Loucy (cell line): ENCODE results near the gene ELL2.

Experiments
- EZH2phosphoT487 ChIP-seq: fragments of 200-600 bp; IDR thresholded peaks from 2 replicates; pipeline ENCODE4 v1.6.1; 2018; ENCODE audit warnings: antibody characterized with exemption, mild to moderate bottlenecking, moderate library complexity, borderline replicate concordance
- TF ChIP-seq, protein P1 (sequence below): fragments of 200-600 bp; sonication (generic); conservative IDR thresholded peaks from 2 replicates; pipeline ENCODE4 v1.5.1; 2014; ENCODE audit warnings: mild to moderate bottlenecking, antibody characterized with exemption, low read length

DNA sequence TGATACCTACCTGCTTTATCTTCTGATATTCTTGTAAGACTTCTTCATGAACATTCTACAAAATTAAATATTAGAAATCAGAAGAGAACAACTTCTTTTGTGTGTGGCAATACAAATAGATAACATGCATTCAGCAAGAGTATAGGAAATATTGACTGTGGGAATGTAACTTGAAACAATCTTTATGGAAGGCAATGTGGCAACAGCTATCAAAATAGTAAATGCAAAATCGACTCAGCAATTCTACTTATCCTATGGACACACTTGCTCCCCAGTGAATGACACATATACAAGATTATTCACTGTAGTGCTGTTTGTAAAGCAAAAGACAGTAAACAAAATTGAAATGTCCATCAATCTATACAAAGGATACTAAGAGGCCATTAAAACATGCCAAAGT is 72.6 kb downstream of the ELL2 start:
- TF ChIP-seq, protein P1, sequence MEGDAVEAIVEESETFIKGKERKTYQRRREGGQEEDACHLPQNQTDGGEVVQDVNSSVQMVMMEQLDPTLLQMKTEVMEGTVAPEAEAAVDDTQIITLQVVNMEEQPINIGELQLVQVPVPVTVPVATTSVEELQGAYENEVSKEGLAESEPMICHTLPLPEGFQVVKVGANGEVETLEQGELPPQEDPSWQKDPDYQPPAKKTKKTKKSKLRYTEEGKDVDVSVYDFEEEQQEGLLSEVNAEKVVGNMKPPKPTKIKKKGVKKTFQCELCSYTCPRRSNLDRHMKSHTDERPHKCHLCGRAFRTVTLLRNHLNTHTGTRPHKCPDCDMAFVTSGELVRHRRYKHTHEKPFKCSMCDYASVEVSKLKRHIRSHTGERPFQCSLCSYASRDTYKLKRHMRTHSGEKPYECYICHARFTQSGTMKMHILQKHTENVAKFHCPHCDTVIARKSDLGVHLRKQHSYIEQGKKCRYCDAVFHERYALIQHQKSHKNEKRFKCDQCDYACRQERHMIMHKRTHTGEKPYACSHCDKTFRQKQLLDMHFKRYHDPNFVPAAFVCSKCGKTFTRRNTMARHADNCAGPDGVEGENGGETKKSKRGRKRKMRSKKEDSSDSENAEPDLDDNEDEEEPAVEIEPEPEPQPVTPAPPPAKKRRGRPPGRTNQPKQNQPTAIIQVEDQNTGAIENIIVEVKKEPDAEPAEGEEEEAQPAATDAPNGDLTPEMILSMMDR: no peak
- no peak for TF ChIP-seq EZH2phosphoT487
